Adipocyte (in vitro differentiated cells): ENCODE measurements around the gene TTC9C.

Experiments used
- DNase-seq: peaks from one replicate; pipeline ENCODE4 v3.0.0-alpha.2; 2015; ENCODE audit warnings: low read depth
- H3K27me3 ChIP-seq: replicated peaks from 2 replicates; pipeline ENCODE4 v1.7.0; 2013; ENCODE audit warnings: mild to moderate bottlenecking, low read length, moderate library complexity; ENCODE audit not compliant: control insufficient read depth, insufficient read depth
- H3K36me3 ChIP-seq: 2 replicates; pipeline ENCODE4 v1.7.0; 2013; ENCODE audit warnings: low read length, mild to moderate bottlenecking, moderate library complexity; ENCODE audit not compliant: control insufficient read depth, insufficient read depth, severe bottlenecking
- H3K4me1 ChIP-seq: 2 replicates; pipeline ENCODE4 v1.7.0; 2013; ENCODE audit warnings: mild to moderate bottlenecking, low read length, moderate library complexity; ENCODE audit not compliant: control insufficient read depth, insufficient read depth
- H3K4me3 ChIP-seq: 2 replicates; pipeline ENCODE4 v1.7.0; 2013; ENCODE audit warnings: mild to moderate bottlenecking, low read length, moderate library complexity
- H3K9ac ChIP-seq: 2 replicates; pipeline ENCODE4 v1.7.0; 2013; ENCODE audit warnings: mild to moderate bottlenecking, low read length, moderate library complexity
- H3K9me3 ChIP-seq: 2 replicates; pipeline ENCODE4 v1.7.0; 2013; ENCODE audit warnings: mild to moderate bottlenecking, low read length, moderate library complexity; ENCODE audit not compliant: control insufficient read depth

Gene TTC9C

DNA sequence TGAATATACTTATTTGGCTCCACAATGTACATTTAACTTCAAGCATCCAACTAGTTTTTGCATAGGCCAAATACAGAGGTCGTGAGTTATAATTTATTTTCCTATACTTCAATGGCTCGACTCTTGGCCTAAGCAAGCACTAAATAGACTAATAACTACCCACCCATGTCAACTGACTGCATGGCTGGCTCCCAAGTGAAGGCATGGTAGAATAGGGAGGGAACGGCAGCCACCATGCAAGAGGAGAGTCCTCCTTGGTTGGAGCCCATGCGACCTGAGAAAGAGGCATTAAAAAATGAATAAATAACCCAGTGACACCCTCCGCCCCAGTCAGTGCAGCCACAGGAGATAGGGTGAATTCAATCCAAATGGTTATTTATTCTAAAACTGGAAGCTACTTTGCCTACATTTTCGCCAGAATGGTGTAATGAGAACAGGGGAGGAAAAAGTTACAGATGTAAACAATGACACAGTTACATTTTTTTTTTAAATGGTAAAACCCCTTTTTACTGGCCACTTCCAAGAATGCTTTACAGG is 15.9 kb upstream of the TTC9C start:
- H3K9me3 ChIP-seq, result no peaks in the 10 kb centered on the region
- no peak overlapping the region for H3K4me3 ChIP-seq
- peak overlapping the region; percentile 14 for H3K9ac ChIP-seq
- DNase-seq, result no peak
- peaks cover 67% of the 10 kb centered on the region for H3K36me3 ChIP-seq
- peaks cover 47% of the 10 kb centered on the region for H3K4me1 ChIP-seq
- no peaks in the 10 kb centered on the region for H3K27me3 ChIP-seq

DNA sequence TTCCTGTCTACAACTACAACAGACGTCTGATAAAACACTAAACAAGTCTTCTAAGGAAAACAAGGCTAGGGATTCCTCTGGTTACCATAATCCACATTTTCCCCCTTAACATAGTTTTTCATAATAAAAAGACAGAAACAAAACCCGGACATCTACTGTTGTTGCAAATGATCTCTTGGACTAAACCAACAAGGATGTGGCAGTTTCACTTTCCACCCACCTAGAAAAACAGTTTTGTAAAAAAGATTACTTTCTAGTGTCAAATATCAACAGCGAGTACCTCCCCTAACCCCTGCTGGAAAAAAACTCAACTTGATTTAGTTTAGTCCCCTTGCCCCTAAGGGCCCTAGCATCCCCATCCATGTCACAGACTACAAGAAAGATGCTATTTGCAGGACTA is 15.4 kb upstream of the TTC9C start:
- Histone ChIP-seq H3K9ac (peak overlapping the region; percentile 14), H3K36me3 (peaks cover 72% of the 10 kb centered on the region), H3K4me1 (peaks cover 47% of the 10 kb centered on the region), H3K4me3 (no peak overlapping the region), H3K27me3 (no peaks in the 10 kb centered on the region), H3K9me3 (no peaks in the 10 kb centered on the region)
- no peak for DNase-seq

DNA sequence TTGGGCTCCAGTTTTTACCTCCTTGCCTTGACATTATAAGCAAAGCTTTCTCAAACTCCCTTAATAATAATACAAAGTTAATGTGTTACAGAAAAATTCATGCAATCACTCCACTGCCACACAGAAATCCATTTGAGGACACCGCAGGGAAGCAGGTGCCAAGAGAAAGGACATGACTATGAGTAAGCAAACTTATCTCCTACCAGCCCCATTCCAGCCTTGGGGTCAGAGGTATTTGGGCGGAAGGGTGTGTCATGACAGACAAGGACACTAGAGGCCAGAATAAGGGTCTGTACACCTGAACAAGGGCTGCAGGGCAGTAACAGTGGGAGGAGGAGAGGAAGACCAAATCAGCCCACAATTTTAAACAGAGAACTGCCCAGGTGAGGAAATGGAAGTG is 14.9 kb upstream of the TTC9C start:
- no peaks in the 10 kb centered on the region for H3K9me3 ChIP-seq
- no peak for DNase-seq

DNA sequence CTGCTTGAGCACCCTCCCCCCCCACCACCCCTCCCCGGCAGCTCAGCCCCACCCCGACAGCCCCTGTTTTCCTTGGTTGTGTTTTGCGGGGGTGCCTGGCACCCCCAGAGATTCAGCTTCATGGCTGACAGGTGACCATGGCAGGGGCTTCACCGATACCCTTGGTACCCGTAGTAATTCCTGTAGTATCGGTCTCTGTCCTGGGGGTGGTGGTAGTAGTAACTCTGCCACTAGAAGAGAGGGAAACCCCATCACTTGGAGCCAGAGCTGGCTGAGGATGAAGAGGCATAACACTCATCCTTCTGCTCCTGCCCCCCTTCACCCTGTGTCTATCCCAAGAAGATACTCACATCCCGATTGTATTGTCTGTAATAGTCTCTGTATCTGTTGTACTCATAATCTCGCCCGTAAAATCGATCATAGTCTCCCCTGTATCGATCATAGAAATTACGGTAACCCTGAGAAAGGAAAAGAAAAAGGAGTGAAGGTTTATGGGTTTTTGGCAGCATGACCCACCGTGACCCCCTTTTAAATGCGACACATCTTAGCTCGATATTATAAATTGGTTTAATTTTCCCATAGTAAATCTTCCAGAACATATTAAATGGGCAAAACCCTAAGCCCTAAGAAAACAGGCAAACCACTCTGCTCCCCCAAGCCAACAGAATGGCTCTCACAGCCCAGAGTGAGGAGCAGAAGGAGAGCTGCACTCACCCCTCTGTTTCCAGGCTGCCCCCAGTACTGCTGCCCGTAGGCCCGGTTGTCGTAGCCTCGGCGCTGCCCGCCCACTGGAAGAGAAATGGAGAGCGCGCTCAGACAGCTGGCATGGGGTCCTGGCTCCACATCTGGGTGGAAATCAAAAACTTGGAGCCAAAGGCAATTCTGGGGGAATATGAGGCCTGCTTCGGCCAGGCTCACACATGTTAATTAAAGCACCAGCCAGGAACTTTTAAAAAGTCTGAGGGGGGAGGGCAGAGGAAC is 12.8 kb upstream of the TTC9C start:
- no peak overlapping the region for H3K4me3 ChIP-seq
- peaks cover 94% of the 10 kb centered on the region for H3K36me3 ChIP-seq
- peaks cover 43% of the 10 kb centered on the region for H3K4me1 ChIP-seq
- no peaks in the 10 kb centered on the region for H3K9me3 ChIP-seq
- DNase-seq, result no peak
- H3K27me3 ChIP-seq, result no peaks in the 10 kb centered on the region
- peak overlapping the region; percentile 21 for H3K9ac ChIP-seq

More for the DNA sequence above, 14.9 kb upstream of the TTC9C start:
- Histone ChIP-seq H3K9ac (peak overlapping the region; percentile 14), H3K4me1 (peaks cover 47% of the 10 kb centered on the region), H3K36me3 (peaks cover 77% of the 10 kb centered on the region), H3K27me3 (no peaks in the 10 kb centered on the region), H3K4me3 (no peak overlapping the region)

DNA sequence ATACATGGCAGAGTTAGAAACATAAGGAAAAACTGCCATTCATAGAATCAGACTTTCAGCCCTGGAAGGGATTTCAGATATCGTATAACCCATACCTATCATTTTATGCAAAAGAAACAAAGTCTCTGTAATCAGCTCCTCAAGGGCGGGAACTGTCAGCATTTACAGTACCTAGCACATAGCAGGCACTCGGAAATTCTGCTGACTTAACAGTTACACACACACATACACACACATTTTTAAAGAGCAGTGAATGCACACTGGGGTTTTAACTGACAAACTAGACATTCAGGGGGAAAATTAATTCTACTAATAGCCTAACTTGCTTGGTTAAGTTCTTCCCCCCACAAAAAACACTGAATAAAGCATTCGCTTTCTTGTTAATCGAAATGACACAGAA is 12.1 kb upstream of the TTC9C start:
- DNase-seq, result no peak
- peaks cover 41% of the 10 kb centered on the region for H3K4me1 ChIP-seq
- no peaks in the 10 kb centered on the region for H3K9me3 ChIP-seq
- no peak overlapping the region for H3K4me3 ChIP-seq
- H3K36me3 ChIP-seq, result peaks cover 95% of the 10 kb centered on the region
- H3K27me3 ChIP-seq, result no peaks in the 10 kb centered on the region
- H3K9ac ChIP-seq, result peak overlapping the region; percentile 21

DNA sequence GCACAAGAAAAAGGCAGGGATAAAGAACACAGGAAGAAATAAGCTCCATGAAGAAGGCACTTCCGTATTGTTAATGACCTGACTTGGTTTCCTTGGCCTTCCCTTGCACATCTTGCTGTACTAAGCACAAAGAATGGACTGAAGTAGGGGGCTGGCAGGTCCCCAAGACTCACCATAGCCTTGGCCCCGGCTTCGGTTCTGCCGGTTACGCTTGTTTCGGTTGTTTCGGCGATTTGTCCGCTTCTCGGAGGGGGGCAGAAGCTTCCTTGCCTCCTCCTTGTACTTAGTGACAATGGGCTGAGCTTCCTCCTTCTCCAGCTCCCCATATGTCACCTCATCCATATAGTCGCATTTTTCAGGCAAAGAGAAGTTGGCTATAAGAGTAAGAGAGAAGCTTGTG is 11.5 kb upstream of the TTC9C start:
- peaks cover 43% of the 10 kb centered on the region for H3K4me1 ChIP-seq
- H3K4me3 ChIP-seq, result no peak overlapping the region
- no peaks in the 10 kb centered on the region for H3K9me3 ChIP-seq
- H3K36me3 ChIP-seq, result peaks cover 95% of the 10 kb centered on the region
- no peak overlapping the region for H3K9ac ChIP-seq
- H3K27me3 ChIP-seq, result no peaks in the 10 kb centered on the region
- DNase-seq, result no peak

DNA sequence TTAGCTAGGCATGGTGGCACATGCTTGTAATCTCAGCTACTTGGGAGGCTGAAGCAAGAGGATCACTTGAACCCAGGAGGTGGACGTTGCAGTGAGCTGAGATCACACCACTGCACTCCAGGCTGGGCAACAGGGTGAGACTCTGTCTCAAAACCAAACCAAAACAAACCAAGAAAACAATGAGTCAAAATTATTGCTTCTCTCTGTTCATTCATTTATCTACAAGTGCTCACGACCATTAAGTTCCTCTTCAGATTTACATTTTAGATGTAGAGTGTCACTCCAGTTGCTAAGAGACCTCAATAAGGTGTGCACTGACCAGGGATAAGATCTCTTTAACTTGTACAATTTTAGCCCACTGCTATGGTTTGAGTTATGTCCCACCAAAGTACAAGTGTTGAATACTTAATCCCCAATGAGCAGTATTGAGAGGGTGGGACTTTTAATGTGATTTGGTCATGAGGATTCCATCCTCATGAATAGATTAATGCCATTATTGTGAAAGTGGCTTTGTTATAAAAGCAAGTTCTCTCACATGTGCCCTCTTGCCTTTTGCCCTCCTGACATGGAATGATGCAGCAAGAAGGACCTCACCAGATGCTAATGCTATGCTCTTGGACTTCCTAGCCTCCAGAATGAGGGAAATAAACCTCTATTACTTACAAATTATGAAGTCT is 8.8 kb upstream of the TTC9C start:
- Histone ChIP-seq H3K4me1 (peaks cover 39% of the 10 kb centered on the region), H3K9ac (peak overlapping the region; percentile 53), H3K27me3 (no peaks in the 10 kb centered on the region), H3K36me3 (peaks cover 96% of the 10 kb centered on the region), H3K4me3 (peak overlapping the region; percentile 28), H3K9me3 (no peaks in the 10 kb centered on the region)
- no peak for DNase-seq

DNA sequence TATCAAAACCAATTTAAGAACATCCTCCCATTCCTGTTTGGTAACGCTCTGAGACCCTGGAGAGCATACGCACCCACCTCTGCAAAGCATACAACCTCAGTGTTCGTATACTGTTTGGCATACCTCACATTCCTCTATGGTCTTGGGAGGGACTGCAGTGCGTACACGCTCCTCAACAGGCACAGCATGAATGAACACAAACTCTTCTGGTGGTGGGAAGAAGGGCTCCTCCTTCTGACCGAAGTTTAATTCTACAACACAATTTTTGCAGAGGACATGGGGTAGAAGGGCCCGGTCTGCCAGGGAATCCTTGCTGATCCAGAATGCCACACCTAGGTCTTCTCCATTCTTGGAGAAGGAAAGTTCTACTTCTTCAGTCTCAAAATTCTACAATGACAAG is 6.3 kb upstream of the TTC9C start:
- Histone ChIP-seq H3K9me3 (no peaks in the 10 kb centered on the region), H3K4me1 (peaks cover 34% of the 10 kb centered on the region), H3K4me3 (no peak overlapping the region), H3K9ac (peak overlapping the region; percentile 22), H3K36me3 (peaks cover 72% of the 10 kb centered on the region), H3K27me3 (no peaks in the 10 kb centered on the region)
- no peak for DNase-seq

DNA sequence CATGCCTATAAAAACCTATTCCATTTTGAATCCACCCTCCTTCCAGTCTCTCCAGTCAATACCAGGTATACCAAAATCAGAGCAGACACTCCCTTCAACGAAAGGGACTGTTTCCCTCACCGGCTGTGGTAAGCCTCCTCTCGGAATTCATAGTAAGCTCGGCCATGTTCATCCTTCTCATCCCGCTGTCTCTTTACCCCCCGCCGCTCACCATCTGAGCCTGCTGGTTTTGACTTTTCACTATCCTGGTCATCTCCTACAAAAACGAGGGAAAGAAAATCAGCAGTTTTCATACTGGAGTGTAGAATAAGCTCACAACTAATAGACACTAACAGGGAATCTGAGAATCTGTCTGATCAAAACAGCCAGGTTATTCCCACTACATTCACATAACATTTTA is 4.1 kb upstream of the TTC9C start:
- H3K36me3 ChIP-seq, result peaks cover 50% of the 10 kb centered on the region
- H3K9me3 ChIP-seq, result no peaks in the 10 kb centered on the region
- no peak for DNase-seq
- H3K27me3 ChIP-seq, result no peaks in the 10 kb centered on the region
- peak overlapping the region; percentile 95 for H3K4me3 ChIP-seq
- H3K9ac ChIP-seq, result peak overlapping the region; percentile 99
- H3K4me1 ChIP-seq, result peaks cover 30% of the 10 kb centered on the region

DNA sequence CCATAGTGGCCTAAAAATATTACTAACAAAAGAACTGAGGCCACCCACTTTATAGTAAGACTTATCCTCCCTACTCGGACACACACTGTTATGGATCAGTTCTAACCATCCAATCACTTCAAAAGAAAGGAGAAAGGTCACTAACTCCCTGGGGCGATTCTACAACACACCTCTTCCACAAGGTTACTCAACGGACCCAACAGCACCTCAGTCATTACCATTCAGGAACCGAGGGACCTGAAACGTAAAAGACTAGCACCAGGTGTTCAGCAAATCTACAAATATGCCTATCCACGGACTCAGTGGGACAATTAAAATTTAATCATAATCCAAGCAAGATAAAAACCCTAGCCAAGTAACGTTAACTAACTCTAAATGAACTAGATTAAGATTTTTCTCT is 2.6 kb upstream of the TTC9C start:
- peak overlapping the region; percentile 95 for H3K4me3 ChIP-seq
- no peaks in the 10 kb centered on the region for H3K9me3 ChIP-seq
- DNase-seq, result peak; percentile 28

More for the DNA sequence above, 2.6 kb upstream of the TTC9C start:
- peaks cover 36% of the 10 kb centered on the region for H3K36me3 ChIP-seq
- peak overlapping the region; percentile 99 for H3K9ac ChIP-seq
- no peaks in the 10 kb centered on the region for H3K27me3 ChIP-seq
- peaks cover 28% of the 10 kb centered on the region for H3K4me1 ChIP-seq
